Activated CD4-positive, alpha-beta T cell treated with anti-CD3 and anti-CD28 coated beads for 36 hours (primary cell): ENCODE data around the gene AHRR. TPM values are rescaled to one million over a fixed set of nuclear protein-coding genes. Genes with fewer than 3 reads are reported as not detected.

Experiments used
- ATAC-seq: fragments of 200-7000 bp; cut with Tn5 transposase; one replicate; pipeline ENCODE4 v1.10.0; 2021; ENCODE audit warnings: mild to moderate bottlenecking, moderate library complexity
- CTCF ChIA-PET: fragments of 350-600 bp; sonication (Branson Sonifier 250); formaldehyde crosslinking; loops from one replicate; lab custom pipeline; 2021; ENCODE audit warnings: antibody characterized with exemption; lab: Charles Lee
- POLR2A ChIA-PET: fragments of 350-600 bp; sonication (Branson Sonifier 250); formaldehyde crosslinking; loops from one replicate; lab custom pipeline; 2021; ENCODE audit warnings: antibody characterized with exemption, inconsistent platforms; lab: Charles Lee
- DNase-seq: peaks from one replicate; pipeline ENCODE4 v3.0.0-alpha.2; 2020
- H3K27ac Mint-ChIP-seq: one replicate; pipeline ENCODE4 v1.8.0; 2021; ENCODE audit warnings: mixed read lengths
- H3K27me3 Mint-ChIP-seq: one replicate; pipeline ENCODE4 v1.8.0; 2021; ENCODE audit warnings: mixed read lengths
- H3K36me3 Mint-ChIP-seq: one replicate; pipeline ENCODE4 v1.8.0; 2021; ENCODE audit warnings: low read depth, mixed read lengths
- H3K4me1 Mint-ChIP-seq: one replicate; pipeline ENCODE4 v1.8.0; 2021; ENCODE audit warnings: mixed read lengths
- H3K4me3 Mint-ChIP-seq: one replicate; pipeline ENCODE4 v1.8.0; 2021; ENCODE audit warnings: mild to moderate bottlenecking, moderate library complexity, mixed read lengths
- H3K9me3 Mint-ChIP-seq: one replicate; pipeline ENCODE4 v1.8.0; 2021; ENCODE audit warnings: low read depth, mixed read lengths
- intact Hi-C, 2 experiments: fragments of 100-400 bp; cut with DNase I in 1 of 2; cut with micrococcal nuclease in 1 of 2; formaldehyde crosslinking; loops; one replicate each; pipeline versions ENCODE4 v1.14.2 to v1.15.1; 2022 to 2024; cut with DNase I, micrococcal nuclease
- total RNA-seq, 2 experiments: library from RNA; stranded (reverse); gene quantifications; one replicate each; pipeline ENCODE4 v1.2.3, GENCODE V29; 2021

Gene AHRR
- total RNA-seq, 2 experiments from 2014 or later: 15.1 to 20.5 TPM

DNA sequence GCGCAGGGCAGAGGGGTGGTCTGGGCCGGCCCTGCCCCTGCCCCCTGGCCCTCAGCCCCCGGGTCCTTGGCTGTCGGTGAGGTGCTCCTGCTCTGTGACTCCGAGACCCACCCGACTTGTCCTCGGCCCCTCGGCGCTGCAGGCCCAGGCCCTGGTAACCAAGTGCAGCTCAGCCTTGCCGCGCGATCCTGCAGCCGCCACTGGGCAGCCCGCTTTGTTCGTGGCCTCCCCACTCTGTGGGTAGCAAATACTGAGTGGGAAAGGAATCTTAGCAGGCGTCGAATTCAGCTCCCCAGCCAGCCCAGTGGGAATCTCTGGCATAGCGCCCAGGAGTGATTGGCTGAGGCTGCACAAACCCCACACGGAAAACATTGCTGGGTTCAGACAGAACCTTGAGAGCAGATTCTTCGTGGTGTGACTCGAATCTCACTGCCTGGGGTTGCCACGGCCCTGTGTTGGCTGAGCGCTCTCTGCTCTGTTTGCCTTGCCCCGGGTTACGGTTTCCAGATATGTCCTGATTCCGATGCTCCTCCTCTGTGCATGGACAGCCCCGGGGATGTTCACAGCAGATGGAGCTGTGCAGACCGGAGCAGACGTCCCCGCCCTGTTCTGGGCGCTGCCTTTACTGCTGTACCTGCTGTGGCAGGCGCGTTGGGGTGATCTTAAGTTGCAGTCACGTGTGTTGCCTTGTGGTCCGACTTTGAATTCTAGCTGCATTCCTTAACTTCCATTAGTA is 108.1 kb downstream of the AHRR start:
- H3K27ac Mint-ChIP-seq: no peak overlapping the region

DNA sequence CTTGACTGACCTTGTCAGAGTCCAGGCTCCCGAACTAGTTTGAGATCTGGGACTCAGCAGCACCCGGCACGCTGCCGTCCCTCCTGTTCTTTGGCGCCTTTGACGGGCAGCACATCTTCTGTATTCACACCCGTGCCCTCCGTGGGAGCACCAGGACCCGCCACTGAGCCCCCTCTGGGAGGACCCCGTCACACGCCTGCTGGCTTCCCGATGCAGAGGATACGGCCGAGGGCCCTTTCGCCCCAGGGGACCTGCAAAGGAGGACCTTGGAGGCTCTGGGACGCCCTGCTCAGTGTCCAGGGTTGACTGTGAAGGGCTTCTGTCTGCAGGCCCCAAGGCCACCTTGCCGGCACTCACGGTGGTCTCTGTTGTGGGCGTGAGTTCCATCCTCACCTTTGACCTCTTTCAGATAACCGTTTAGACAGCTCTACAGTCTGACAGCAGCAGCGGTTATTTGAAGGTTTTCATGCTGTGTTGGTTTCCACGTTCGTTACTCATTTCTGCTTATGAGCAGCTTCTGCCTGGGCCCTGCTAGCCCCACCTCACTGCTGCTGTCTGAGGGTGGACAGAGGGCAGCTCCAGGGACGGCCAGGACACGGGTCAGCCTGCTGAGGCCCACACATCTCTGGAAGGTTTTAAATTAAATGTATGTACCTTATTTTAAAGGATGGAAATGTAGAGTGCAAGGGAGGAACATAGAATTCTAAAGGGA is 108.9 kb downstream of the AHRR start:
- H3K27me3 Mint-ChIP-seq: peaks cover 6% of the 10 kb centered on the region
- H3K27ac Mint-ChIP-seq: no peak overlapping the region

More for the DNA sequence above, 108.1 kb downstream of the AHRR start:
- no peak for DNase-seq
- POLR2A ChIA-PET: interaction anchor here (0.7 kb wide), 1 partner anchor 98 kb away, joined by 5 read pairs; no protein-coding TSS in a partner anchor
- no peaks in the 10 kb centered on the region for H3K9me3 Mint-ChIP-seq
- H3K36me3 Mint-ChIP-seq: peaks cover 13% of the 10 kb centered on the region
- no peak overlapping the region for H3K4me3 Mint-ChIP-seq
- CTCF ChIA-PET: interaction anchor here (0.6 to 2.7 kb wide), 4 partner anchors 10 to 113 kb away, joined by 3 to 10 read pairs (median 6); no protein-coding TSS in a partner anchor
- ATAC-seq: no peak
- H3K4me1 Mint-ChIP-seq: no peaks in the 10 kb centered on the region
- intact Hi-C loops: no loop called here
- peaks cover 6% of the 10 kb centered on the region for H3K27me3 Mint-ChIP-seq

DNA sequence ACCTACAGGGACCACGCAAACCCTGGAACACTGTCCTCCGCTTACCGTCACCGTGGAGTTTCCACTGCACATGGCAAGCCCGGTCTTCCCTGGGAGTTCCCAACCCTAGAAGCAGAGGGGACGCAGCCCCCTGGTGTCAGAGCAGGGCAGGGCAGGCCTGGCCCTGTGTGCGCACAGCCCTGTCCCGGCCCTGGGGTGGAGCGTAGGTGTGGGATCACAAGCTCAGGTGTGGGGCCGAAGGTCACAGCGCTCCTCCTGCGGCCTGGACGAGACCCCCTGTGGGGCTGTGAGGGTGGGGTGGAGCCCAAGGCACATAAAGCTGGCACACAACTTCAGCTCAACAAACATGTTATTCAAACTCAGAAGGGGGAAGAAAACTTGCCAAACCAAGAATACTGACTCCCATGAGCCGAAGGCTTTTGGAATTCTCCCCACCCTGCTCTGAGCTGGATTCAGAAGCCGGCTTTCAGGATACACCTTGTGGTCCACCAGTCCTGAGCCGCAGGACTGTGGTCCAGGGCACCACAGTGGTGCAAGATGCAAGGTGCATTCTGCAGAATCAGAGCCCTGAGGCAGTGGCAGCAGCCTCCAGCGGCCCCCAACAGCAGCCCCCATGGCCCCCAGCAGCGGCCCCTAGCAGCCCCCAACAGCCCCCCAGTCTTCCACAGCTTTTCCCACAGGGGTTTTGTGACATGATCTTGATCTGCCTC is 109.6 kb downstream of the AHRR start:
- ChIA-PET POLR2A (no interaction called here), CTCF (interaction anchor here (0.6 to 2.7 kb wide), 11 partner anchors 8 to 144 kb away, joined by 3 to 10 read pairs (median 3); no protein-coding TSS in a partner anchor)
- no peaks in the 10 kb centered on the region for H3K4me1 Mint-ChIP-seq
- H3K27ac Mint-ChIP-seq: no peak overlapping the region
- intact Hi-C loops: loop anchor here in 1 of 2 experiments (1.0 kb wide), 1 partner anchor 114 kb away; no protein-coding TSS in a partner anchor
- peaks cover 4% of the 10 kb centered on the region for H3K27me3 Mint-ChIP-seq
- no peaks in the 10 kb centered on the region for H3K9me3 Mint-ChIP-seq
- ATAC-seq (peak; percentile 90), DNase-seq (peak; percentile 73)
- H3K36me3 Mint-ChIP-seq: peaks cover 10% of the 10 kb centered on the region
- H3K4me3 Mint-ChIP-seq: no peak overlapping the region

More for the DNA sequence above, 108.9 kb downstream of the AHRR start:
- ATAC-seq (no peak), DNase-seq (no peak)
- H3K4me1 Mint-ChIP-seq: no peaks in the 10 kb centered on the region
- POLR2A ChIA-PET: interaction anchor here (0.7 kb wide), 1 partner anchor 98 kb away, joined by 5 read pairs; no protein-coding TSS in a partner anchor
- H3K36me3 Mint-ChIP-seq: peaks cover 9% of the 10 kb centered on the region
- no peaks in the 10 kb centered on the region for H3K9me3 Mint-ChIP-seq
- CTCF ChIA-PET: interaction anchor here (0.6 to 2.7 kb wide), 9 partner anchors 11 to 143 kb away, joined by 3 to 10 read pairs (median 3); no protein-coding TSS in a partner anchor
- intact Hi-C loops: no loop called here
- no peak overlapping the region for H3K4me3 Mint-ChIP-seq

DNA sequence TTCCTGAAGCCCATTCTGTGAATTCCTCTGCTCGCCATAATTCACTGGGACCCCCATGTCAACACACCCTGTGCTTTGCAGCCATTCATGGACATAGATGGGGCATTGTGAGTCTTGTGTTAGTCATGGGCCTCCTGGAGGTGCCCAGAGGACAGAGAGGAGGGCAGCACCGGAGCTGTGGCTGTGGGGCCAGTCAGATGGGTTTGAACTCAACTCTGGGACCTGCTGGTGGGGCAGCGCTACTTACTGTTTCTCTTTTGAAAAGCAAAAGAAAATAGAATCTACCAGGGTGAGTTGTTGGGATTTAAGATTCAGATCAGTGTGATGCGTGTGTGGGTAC is 110.2 kb downstream of the AHRR start:
- CTCF ChIA-PET: interaction anchor here (0.6 to 2.7 kb wide), 10 partner anchors 8 to 185 kb away, joined by 3 to 10 read pairs (median 3); no protein-coding TSS in a partner anchor
- no peaks in the 10 kb centered on the region for H3K27me3 Mint-ChIP-seq
- H3K4me3 Mint-ChIP-seq: no peak overlapping the region
- POLR2A ChIA-PET: no interaction called here
- peaks cover 11% of the 10 kb centered on the region for H3K36me3 Mint-ChIP-seq
- no peaks in the 10 kb centered on the region for H3K4me1 Mint-ChIP-seq
- no peak for DNase-seq
- no peak for ATAC-seq
- no peak overlapping the region for H3K27ac Mint-ChIP-seq
- H3K9me3 Mint-ChIP-seq: no peaks in the 10 kb centered on the region
- intact Hi-C loops: loop anchor here in 1 of 2 experiments (1.0 kb wide), 1 partner anchor 114 kb away; no protein-coding TSS in a partner anchor

DNA sequence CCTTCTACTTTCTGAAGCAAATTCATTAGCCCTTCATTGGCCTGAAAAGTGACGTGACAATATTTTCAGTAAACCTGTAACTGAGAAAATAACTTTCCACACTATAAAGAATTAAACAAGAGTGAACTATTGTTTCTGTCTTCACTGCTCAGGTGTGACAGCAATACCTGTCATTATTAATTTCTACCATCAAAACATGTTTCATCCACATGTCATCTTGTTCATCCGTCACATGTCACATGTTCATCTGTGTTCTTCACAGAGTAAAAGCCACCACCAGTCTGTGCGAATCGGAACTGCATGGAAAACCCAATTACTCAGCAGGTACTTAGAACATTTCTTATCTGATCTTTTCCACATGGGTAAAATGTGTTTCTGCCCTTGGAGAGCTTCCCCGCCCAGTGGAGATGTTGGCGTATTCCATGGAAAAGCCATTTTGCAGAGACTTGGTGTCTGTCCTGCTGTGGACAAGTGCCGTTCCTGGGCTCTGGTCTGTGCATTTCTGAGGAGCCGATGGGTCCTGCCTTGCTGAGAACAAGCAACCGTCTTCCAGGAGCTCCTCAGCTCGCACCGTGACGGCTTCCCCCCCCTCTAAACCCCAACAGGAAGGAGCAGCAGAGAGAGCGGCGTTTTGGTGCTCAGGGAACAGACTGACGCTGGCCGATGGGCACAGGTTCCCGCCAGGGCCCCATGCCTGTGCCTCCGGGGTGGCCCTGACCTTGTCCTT is 110.8 kb downstream of the AHRR start:
- no peak for DNase-seq
- no peaks in the 10 kb centered on the region for H3K4me1 Mint-ChIP-seq
- H3K4me3 Mint-ChIP-seq: no peak overlapping the region
- POLR2A ChIA-PET: no interaction called here
- no peak overlapping the region for H3K27ac Mint-ChIP-seq
- peaks cover 11% of the 10 kb centered on the region for H3K36me3 Mint-ChIP-seq
- CTCF ChIA-PET: interaction anchor here (0.6 to 2.7 kb wide), 6 partner anchors 14 to 185 kb away, joined by 3 to 10 read pairs (median 3); no protein-coding TSS in a partner anchor
- no peaks in the 10 kb centered on the region for H3K9me3 Mint-ChIP-seq
- ATAC-seq: no peak
- no peaks in the 10 kb centered on the region for H3K27me3 Mint-ChIP-seq
- intact Hi-C loops: no loop called here

DNA sequence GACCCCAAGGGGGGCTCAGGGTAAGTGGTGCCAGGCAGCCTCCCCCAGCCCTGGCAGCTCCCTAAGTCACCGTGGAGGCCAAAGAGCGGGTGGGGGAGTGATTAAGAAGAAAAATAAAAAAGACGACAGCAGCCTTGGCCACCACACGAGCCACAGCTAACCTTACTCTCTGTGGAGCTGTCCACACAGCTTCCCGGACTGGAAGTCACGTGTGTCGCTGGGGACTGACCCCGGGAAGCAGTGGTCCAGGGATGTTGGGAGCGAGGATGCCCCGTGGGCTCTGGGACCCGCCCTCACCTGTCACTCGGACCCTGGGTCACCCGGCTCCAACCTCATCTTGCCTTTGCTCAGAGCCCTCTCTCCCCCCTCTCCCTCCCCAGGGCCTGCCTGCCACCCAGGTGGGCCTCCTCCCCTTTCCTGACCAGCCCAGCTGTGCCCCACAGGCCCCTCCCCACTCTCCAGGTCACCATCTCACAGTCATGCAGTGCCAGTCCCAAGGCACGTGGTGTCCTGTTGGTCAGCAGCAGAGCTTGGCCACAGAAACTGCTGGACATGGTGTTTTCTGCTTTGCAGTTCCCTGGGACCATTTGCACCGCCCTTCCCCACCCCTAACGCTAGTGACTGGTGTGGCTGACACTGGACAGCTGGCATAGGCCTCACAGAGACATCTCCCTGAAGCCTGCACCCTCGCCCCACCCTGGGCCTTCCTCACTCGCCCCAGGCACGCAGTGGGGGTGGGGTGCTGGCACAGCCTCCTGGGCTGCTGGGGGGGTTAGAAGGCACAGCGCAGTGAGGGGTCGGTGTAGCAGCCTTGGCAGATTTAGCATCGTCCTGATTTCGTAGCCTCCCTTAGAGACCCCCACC is 111.6 kb downstream of the AHRR start:
- Mint-ChIP-seq H3K4me3 (no peak overlapping the region), H3K4me1 (no peaks in the 10 kb centered on the region), H3K27me3 (no peaks in the 10 kb centered on the region), H3K36me3 (peaks cover 7% of the 10 kb centered on the region), H3K27ac (no peak overlapping the region), H3K9me3 (no peaks in the 10 kb centered on the region)
- no peak for DNase-seq
- CTCF ChIA-PET: interaction anchor here (1.0 to 2.4 kb wide), 3 partner anchors 13 to 116 kb away, joined by 3 to 8 read pairs (median 4); no protein-coding TSS in a partner anchor
- POLR2A ChIA-PET: no interaction called here
- intact Hi-C loops: no loop called here
- ATAC-seq: no peak

DNA sequence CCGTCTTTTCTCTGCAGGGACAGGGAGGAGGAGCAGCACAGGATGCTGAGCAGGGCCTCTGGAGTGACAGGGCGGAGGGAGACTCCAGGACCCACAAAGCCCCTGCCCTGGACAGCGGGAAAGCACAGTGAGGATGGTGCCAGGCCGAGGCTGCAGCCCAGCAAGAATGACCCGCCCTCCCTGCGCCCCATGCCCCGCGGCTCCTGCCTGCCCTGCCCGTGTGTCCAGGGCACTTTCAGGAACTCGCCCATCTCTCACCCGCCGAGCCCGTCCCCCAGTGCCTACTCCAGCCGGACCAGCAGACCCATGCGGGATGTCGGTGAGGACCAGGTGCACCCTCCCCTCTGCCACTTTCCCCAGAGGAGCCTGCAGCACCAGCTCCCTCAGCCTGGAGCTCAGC is 112.3 kb downstream of the AHRR start:
- DNase-seq: no peak
- no peak overlapping the region for H3K27ac Mint-ChIP-seq
- ChIA-PET CTCF (interaction anchor here (0.6 to 1.0 kb wide), 2 partner anchors 117 to 179 kb away, joined by 3 to 4 read pairs; no protein-coding TSS in a partner anchor), POLR2A (no interaction called here)
- H3K4me1 Mint-ChIP-seq: no peaks in the 10 kb centered on the region
- ATAC-seq: no peak
- no peaks in the 10 kb centered on the region for H3K9me3 Mint-ChIP-seq
- intact Hi-C loops: no loop called here
- no peaks in the 10 kb centered on the region for H3K27me3 Mint-ChIP-seq
- H3K36me3 Mint-ChIP-seq: peaks cover 5% of the 10 kb centered on the region
- no peak overlapping the region for H3K4me3 Mint-ChIP-seq

DNA sequence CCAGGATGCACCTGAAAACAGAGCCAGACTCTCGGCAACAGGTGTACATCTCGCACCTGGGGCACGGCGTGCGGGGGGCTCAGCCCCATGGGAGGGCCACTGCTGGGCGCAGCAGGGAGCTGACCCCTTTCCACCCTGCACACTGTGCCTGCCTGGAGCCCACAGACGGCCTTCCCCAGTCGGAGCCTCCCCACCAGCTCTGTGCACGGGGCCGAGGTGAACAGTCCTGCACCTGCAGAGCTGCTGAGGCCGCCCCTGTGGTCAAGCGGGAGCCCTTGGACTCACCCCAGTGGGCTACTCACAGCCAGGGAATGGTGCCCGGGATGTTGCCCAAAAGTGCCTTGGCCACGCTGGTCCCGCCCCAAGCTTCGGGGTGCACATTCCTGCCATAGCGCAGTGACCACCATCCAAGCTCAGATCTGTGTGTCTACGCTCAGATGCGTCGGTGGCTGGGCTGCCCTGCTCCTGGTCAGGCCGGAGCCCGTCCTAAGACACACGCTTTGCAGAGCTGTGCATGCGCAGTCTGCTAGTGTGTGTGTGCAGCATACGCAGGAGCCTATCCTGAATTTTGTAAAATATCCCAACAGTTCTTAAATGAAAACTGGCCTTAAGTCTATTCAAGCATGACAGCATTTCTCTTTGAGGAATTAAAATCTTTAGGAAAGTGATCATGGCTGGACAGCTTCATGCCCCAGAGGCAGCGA is 113.1 kb downstream of the AHRR start:
- POLR2A ChIA-PET: no interaction called here
- H3K27ac Mint-ChIP-seq: no peak overlapping the region
- no peak overlapping the region for H3K4me3 Mint-ChIP-seq
- ATAC-seq (no peak), DNase-seq (no peak)
- CTCF ChIA-PET: interaction anchor here (0.6 to 1.0 kb wide), 2 partner anchors 118 to 179 kb away, joined by 3 to 4 read pairs; no protein-coding TSS in a partner anchor
- no peaks in the 10 kb centered on the region for H3K27me3 Mint-ChIP-seq
- no peaks in the 10 kb centered on the region for H3K9me3 Mint-ChIP-seq
- peaks cover 3% of the 10 kb centered on the region for H3K36me3 Mint-ChIP-seq
- H3K4me1 Mint-ChIP-seq: no peaks in the 10 kb centered on the region
- intact Hi-C loops: loop anchor here in 1 of 2 experiments (5.0 kb wide), 1 partner anchor 117 kb away; no protein-coding TSS in a partner anchor

DNA sequence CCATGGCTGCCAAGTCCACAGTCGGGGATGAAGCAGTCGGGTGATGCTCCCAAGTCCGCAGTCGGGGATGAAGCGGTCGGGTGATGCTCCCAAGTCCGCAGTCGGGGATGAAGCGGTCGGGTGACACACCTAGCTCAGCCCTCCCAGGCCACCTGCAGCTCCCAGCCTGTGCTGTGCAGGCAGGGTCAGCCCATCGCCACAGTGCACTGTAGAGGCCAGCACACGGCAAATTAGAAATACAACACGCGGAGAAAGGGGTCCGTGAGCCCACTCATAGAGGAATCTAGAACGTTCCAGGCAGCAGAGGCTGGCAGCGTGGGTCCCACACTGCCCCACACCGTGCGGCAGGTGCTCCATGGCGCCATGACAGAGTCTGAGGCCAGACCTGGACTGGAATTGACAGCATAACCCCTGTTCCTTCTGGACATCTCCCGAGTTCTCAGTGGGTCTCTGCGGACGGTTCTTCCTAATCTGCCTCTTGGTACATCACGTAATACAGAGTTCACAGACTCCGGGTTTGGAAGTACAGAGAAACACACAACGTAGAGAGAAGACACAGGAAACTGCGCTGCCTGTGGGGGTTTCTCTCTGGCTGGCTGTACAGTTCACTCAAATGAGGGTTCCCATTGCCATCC is 113.8 kb downstream of the AHRR start:
- ChIA-PET POLR2A (no interaction called here), CTCF (no interaction called here)
- H3K4me3 Mint-ChIP-seq: no peak overlapping the region
- no peaks in the 10 kb centered on the region for H3K4me1 Mint-ChIP-seq
- H3K27ac Mint-ChIP-seq: no peak overlapping the region
- peaks cover 3% of the 10 kb centered on the region for H3K36me3 Mint-ChIP-seq
- peak; percentile 3 for DNase-seq
- intact Hi-C loops: loop anchor here in 1 of 2 experiments (5.0 kb wide), 1 partner anchor 118 kb away; no protein-coding TSS in a partner anchor
- no peaks in the 10 kb centered on the region for H3K27me3 Mint-ChIP-seq
- H3K9me3 Mint-ChIP-seq: no peaks in the 10 kb centered on the region
- ATAC-seq: no peak
